NOMO-1 treated with dmso at 0.1 percent for 144 hours (cell line): ENCODE results near the gene FAM149A.

Experiments
- DNase-seq: peaks from one replicate; lab custom pipeline; 2025; ENCODE audit not compliant: unreplicated experiment; lab: John Stamatoyannopoulos, UW

The FAM149A gene

DNA sequence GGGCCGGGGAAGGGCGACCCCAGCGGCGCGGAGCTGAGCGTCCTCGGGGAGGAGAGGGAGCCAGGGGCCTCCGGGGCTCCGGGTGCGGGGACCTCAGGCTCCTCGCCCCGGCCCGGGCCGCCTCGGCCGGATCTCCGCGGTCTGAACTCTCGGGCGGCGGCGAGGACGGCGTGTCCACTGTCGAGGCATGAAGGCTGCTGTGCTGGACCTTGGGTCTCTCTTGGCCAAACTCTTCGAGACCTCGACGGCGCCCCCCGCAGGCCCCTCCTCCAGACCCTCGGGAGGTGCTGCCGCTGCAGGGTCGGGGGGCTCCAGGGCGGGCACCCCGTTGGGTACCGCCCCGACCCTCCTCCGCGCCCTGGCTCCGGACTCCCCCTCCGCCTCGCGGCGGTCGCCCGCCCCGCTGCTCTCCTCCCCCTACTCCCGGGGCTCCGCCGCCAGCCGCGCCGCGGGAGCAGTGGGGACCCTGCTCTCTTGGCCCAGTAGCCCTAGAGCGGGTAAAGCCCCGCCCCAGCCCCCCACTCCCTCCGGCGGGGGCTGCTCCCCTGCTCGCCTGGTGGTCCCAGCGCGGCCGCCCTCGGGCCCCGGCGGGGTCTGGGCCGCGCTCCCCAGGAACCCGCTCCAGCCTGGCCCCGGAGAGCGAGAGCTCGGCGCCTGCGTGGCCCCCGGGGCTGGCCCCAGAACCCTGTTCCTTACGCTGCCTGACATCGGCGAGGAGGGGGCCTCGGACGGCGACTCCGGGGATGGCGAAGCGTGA, 564 bp downstream of the FAM149A start:
- DNase-seq: no peak

DNA sequence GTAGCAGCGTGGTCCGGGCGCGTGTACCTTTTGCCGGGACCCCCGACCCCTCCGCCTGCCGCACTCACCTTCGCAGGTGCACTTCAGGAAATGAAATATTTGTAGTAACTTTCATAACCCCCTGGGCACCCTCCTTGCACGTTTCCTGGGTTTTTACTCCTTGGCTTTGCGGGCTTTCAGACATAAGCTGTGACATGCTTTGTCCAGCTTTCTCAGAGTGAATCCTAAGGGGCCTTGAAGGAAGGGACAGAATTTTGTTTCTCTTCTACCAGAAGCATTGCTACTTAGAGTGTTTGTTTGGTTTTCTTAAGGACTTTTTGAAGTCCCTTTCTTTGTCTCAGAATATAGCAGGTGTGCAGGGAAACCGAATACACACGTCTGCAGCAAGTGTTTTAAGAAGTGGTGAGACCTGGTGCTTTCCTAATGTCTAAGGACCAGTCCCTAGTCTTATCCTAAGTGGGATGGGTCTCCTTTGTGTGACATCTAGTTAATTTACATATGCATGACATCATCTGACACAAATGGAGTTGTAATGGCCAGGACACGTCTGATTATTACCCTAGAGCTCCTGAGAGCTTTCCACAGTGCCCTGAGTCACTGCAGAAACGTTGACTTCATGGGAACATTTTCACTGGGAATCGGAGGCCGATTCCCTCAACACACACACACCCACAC, 1.3 kb downstream of the FAM149A start:
- no peak for DNase-seq

DNA sequence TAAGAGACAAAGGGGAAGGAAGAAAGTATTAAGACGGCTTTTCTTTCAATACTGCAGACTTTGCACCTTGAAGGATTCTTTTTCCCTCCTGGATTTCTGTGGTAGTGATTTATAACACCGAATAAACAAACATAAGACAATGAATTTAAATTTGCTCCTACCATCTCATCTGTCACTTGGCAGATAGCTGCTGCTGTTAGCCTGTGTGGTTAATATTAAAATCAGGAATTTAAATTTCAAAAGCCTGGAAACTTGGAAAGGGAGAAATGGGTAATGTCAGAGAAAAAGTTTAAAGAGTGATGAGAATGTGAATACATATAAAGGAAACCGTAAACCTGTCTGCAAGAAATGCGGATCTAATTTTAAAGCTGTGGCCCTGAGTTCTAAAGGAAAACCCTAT, 3.4 kb downstream of the FAM149A start:
- no peak for DNase-seq

DNA sequence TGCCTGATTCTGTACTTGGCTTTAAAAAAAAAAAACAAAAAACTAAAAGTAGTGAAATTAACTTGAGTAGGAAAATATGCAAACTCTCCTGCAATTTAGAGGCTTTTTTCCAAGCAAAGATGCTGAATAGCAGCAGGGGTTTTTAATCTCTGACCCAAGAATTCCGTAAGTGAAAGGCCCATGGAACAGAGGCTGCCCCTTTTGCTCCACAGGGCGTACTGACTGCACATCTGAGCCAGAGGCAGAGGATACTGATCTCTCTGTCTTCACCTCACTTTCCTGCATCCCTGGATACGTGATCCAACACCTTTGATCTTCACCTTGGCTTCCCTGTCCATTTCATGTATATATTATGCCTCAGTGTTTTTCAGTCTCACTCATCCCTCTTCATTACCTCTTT, 3.9 kb downstream of the FAM149A start:
- no peak for DNase-seq

DNA sequence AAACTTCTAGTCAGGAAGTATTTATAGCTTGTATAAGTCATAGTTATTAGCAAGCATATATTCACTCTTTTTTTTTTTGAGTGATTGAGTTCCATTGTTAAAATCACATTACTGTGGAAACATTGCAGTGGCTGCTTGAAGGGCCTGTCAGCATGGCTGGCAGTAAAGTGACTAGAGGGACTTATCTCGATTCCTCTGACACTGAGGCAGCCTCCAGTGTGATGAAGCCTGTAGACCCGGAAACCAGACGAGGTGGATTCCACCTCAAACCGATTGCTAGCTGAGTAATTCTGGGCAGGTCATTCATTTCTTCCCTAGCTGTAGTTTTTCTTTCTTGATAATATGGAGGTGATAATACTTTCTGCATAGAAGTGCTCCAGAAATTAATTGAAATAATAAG, 4.7 kb downstream of the FAM149A start:
- DNase-seq: no peak

DNA sequence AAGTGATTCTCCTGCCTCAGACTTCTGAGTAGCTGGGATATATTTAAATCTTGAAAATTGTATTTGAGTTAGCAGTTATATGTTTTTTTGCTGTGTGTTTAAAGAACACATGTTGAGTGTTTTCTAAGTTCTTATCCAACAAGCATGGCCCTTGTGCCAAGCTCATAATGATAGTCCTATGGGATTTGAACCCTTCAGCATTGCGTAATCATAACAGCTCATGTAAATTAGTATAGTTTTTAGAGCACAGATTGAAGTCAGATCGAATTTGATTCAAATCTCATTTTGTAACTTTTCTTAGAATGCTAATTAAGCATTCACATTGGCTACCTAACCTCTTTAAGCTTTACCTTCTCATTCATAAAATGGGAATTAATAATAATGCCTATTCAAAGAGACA, 12.2 kb downstream of the FAM149A start:
- DNase-seq: no peak

DNA sequence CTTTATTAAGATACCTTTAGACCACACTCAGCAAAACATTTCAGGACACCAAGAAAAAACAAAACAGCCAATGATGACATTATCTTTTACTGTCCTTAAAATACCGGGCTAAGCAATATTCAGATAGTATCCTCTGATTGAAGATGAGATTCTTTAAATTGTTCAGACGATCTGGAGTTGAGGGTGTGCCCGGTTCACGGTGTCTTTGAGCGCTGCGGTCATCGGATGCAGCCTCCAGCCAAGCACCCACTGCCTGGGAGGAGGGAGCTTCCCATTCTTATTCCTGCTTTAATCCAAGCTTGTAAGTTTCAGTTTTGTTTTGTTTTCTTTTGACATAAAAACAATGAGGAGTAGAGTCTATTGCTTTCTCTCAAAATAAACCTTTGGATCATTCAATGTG, 14.1 kb downstream of the FAM149A start:
- DNase-seq: no peak

DNA sequence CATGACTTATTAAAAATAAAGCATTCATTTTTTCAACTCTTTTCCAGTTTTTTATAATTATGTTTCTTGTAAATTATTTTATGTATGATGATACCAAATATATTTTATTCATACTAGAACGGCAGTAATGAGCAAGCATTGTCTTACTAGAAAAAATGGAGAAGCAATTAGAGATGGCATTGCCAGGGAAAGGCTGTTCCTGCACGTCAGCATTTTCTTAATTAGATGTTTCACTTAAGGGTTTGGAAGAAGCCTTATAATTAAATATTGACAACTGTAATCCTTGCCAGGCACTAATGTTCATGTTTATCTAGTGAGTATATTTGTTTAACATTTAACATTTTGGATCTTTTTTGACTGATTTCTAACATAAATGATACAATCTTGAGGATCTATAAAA, 16.6 kb downstream of the FAM149A start:
- DNase-seq: no peak

DNA sequence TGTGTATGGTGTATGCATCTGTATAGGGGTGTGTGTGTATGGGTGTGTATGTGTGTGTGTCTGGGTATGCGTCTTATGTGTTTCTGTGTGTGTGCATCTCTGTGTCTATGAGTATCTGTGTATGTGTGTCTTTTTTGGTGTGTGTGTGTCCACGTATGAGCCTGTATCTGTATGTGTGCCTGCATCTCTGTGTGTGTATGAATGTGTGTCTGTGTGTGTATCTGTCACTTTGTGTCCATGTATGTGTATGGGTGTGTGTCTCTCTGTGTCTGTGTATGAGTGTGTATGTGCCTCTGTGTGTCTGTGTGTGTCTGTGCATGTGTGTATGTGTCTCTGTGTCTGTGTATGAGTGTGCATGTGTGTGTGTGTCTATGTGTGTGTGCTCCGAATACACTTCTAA, 24.3 kb downstream of the FAM149A start:
- DNase-seq: no peak

DNA sequence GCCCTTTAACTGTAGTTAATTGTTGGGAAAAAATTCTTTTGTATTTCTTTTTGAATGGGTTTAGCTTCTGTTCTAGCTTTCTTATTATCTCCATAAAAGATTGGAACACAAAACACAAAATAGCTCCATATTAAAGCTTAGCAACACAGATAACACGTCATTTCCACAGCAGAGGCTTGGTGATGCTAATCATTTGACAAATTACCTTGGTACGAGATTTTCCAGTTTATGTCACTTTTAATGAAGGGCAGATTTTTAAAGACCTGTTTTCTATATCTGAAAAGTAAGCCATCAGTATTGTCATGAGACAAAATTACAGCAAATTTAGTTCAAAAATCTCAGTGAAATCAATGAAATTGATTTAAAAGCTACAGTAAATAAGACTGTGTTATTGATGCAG, 27.4 kb downstream of the FAM149A start:
- no peak for DNase-seq

DNA sequence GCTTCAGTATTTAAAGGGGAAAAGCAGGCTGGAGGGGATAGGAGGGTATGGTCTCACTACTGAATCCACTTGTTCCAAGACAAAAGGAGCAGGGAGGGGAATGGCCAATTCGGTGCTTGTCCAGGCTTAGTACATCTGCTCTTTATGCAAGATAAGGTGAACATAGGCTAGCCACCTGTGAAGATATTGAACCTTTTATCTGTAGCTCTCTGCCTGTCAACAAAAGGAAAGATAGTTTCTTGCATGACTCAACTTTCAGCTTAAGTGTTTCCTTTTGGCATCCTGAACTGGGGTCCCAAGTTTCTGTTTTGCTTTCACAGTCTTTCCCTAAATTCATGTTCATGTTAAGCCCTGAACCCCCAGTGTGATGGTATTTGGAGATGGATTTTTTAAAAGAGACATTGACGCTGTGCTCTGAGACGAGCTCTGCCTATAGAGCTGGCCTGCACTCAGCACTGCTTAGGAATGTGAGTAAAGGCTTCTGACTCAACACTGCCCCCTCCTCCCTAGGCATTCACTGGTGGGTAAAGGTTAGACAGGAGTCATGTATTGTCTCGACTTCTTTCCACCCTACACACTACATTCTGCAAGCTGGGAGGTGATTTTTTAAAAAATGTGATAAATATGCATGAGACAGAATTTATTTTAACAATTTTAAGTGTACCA, 28.2 kb downstream of the FAM149A start:
- no peak for DNase-seq

DNA sequence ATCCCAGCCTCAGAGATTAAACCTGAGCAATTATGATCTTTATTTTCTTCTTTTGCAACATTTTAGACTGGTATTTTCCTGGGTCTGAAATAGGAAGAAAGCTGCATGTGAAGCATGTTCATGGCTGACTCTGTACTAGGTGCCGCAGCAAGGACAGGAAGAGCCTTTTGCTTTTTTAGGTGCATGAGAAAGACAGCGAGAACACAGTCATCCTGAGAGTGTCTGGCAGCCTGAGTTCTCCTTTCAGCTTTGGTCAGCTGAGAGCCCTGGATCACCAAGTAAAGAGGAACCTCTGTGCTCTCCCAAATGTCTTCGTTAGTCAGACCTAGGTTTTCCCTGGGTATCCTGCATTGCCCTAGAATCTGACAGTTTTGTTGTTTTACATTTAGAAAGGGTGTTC, 29.8 kb downstream of the FAM149A start:
- DNase-seq: peak; percentile 18

DNA sequence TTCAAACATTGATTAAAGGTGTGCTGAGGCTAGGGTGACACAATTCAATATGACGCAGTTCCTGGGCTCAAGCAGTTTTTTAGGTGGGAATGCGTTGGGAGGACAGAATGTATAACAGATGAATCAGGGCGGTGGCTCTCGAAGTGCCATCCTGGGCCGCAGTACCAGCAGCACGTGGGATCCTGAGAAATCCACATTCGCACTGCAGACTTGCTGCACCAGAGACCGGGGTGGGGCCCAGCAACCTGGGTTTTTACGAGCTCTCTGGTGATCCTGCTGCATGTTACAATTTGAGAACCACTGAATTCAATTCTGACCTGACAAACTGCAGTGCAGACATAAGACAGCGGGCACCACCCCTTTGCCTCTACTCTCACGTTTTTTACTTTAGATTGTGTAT, 30.4 kb downstream of the FAM149A start:
- no peak for DNase-seq

DNA sequence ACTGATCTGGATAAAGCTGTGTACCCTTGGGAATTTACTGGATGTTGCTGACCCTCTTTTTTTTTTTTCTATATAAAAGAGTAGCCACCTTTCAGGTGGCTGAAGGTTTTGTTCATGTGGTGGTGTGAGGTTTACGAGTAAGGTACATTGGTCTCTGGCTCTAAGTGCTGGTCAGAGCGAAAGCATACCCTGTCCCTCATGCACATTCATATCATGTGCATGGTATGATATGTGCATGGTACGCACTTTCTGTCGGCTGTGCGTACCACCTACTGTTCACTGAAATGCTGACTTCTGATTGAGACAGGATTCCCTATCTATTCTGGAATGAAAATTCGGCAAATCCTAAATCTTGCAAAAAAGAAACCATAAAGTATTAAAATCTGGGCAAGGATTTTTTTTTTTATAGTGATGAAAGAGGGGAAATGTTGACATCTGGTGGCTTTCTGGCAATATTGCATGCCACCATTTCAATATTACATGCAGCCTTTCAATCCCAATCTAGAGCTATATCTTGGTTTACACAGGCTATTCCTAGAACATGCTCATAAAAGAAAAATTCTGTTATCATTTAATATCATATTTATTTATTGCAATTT, 32.8 kb downstream of the FAM149A start:
- no peak for DNase-seq

DNA sequence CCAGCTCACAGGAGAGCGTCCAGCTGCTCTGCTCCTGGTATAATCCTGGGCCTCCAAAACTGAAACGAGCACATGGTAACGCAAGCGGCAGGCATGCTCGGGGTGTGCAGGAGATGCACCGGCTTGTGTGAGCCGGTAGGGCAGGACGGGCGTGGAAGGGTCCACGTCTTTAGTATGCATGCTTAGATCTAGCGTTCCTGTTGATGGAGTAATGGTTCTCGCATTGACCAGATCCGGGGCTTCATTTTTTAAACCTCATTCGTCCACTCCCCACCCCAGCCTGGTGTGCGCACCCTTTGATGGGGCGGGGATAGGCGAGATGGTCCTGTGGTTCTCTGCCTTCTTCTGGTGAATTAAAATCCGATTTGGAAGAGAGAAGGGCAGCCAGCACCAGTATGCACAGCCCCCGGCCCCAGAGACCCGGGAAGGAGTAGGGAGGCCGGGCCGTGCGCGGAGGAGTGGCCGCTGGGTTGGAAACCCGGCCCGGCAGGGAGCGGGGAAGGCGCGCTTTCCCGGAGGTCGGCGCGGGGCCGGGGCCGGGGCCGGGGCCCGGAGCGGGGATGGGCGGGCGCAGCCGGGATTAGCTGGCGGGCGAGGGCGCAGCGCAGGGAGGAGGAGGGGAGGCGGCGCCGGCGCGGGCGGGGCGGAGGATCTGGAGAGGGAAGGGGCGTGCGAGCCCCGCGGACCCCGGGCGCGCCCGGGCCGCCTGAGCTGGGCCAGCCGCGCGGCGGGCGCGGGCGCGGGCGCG, 39.9 kb downstream of the FAM149A start:
- no peak for DNase-seq

DNA sequence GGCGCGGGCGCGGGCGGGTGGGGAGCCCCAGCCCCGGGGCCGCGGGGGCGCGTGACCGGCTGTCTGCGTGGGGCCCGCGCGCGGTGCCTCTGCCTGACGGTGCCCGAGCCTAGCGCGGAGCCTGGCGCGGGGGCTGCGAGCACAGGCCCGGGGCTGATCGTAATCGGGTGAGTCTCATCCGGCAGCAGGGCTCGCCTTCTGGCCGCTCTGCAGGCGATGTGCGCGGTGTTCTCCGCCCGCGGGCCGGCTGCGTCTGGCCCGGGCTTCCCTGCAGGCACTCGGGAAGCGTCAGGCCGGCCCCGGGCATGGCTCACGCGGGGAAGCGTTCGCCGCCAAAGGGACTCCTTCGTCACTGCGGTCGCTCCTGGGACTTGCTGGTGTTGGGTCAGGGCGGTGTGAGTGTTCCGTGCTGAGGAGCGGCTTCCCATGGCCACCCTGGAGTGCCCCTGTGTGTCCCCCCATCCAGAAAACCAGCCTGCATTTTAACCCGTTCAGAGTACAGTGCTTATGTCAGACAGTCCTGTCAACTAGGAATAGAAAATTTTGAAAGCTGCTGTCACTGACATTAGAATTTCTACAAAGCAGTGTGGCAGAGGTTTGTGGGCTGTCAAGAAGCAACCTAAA, 40.6 kb downstream of the FAM149A start:
- DNase-seq: no peak

DNA sequence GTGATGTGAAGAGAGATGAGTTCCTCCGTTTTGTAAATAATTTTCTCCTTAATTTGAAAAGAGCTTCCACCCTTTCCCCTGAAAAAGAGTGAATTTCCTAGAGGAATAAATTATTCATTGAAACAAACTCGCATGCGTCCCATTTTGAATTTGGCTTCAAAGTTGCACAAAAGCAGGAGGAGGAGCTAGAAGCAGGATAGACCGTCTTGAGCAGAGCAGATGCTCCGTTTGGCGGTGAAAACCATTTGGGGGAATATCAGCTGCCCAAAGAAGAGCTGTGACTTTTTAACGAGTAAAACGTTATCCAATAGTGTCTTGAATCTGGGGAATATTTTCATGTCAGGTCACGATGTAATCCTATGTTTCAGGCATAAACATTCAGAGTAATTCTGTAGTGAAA, 42.0 kb downstream of the FAM149A start:
- no peak for DNase-seq

DNA sequence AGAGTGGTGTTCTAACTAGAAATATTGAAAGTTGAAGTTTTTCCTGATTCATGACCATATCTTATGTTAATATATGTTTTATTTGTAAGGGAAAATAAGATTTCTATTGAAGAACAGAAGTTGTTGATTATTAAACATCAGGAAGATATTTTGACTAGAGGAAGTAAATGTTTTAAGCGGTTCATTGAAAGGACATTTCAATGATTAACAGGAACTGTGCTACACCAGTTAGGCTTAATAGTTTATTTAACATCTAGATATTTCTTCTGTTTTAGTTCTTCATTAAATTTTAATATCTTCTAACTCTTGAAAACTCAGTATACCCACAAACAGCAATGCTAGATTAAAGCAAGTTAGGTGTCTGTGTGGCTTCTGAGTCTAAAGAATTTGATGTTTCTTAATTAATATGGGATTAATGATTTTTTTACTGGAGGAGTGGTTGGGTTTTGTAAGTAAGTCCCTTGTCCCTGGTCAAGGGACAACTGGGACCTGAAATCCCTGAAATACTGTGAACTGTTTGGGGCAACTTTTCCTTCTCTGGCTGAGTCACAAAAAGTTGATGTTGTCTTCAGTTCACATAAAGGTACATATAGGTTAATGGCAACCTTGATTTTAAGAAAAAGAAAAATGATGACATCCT, 44.0 kb downstream of the FAM149A start:
- no peak for DNase-seq

DNA sequence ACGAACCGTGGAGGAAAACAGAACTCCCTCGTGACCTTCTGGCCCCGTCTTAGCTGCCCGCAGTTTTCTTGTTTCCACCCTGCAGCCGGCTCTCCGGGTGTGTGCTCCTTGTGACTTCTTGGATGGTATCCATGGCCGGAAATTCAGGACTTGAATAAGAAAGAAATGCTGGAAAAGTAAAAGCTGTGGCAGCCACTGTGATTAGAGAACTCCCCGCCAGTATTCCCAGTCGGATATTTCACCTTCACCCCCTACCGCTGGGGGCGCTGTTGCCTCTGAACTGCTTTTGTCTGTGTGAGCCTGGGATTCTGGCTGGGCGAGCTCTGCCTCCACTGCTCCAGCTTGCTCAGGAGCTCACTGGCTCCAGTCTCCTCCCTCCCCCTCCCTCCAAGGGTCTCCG, 45.4 kb downstream of the FAM149A start:
- DNase-seq: no peak

DNA sequence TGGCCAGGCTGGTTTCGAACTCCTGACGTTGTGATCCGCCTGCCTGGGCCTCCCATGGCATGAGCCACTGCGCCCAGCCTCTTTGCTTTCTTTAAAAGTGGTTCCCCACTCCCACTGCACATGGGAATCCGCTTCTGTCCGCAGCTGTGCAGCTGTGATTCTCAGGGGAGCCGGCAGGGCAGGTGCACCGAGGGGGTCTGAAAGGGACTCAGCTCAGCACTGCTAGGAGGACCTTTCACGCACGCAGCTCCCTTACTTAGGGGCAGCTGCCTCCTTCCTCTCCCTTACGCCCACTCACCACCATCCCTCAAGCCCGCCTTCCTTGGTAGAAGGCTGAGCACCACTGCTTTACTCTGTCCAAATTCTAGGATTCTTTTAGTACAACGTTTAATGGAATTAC, 46.4 kb downstream of the FAM149A start:
- no peak for DNase-seq
